GM19239 (cell line): Measurements from ENCODE around the gene METTL8.

Source experiments
- DNase-seq: peaks from one replicate; pipeline ENCODE4 v3.0.0; 2011; ENCODE audit warnings: low spot score; ENCODE audit not compliant: insufficient read length
- FAIRE-seq: peaks from 2 replicates; lab custom pipeline; 2011; peaks lifted over from hg19 to GRCh38; lab: Jason Lieb, UNC

The METTL8 gene

GRCh38 chr2:171271386-171271785 lies 162.4 kb downstream of the METTL8 start:
- FAIRE-seq (peak; percentile 11), DNase-seq (no peak)

GRCh38 chr2:171267855-171268629 lies 165.7 kb downstream of the METTL8 start:
- FAIRE-seq (no peak), DNase-seq (no peak)
